WTC11 (cell line): ENCODE data around the gene SHF. TPM values are rescaled to one million over a fixed set of nuclear protein-coding genes. Genes with fewer than 3 reads are reported as not detected.

ENCODE experiments used
- ATF1 ChIP-seq: sonication (generic); formaldehyde crosslinking; IDR thresholded peaks from 2 replicates; pipeline ENCODE4 v1.8.1; 2023; ENCODE audit warnings: mild to moderate bottlenecking, moderate library complexity, missing genetic modification reagents
- CBFB ChIP-seq: sonication (generic); formaldehyde crosslinking; IDR thresholded peaks from 2 replicates; pipeline ENCODE4 v1.8.1; 2022; ENCODE audit warnings: mild to moderate bottlenecking, low read depth, missing genetic modification reagents
- CDX4 ChIP-seq: fragments of 250-450 bp; sonication (Bioruptor Pico); IDR thresholded peaks from 2 replicates; pipeline ENCODE4 v1.9.0; 2021; ENCODE audit warnings: moderate library complexity, mild to moderate bottlenecking, inconsistent platforms, borderline replicate concordance
- E2F4 ChIP-seq: sonication (generic); formaldehyde crosslinking; IDR thresholded peaks from 2 replicates; pipeline ENCODE4 v1.8.1; 2022; ENCODE audit warnings: low read depth, mild to moderate bottlenecking, moderate library complexity, missing genetic modification reagents, borderline replicate concordance
- E2F5 ChIP-seq: sonication (generic); formaldehyde crosslinking; IDR thresholded peaks from 2 replicates; pipeline ENCODE4 v1.8.1; 2022; ENCODE audit warnings: mild to moderate bottlenecking, moderate library complexity, missing genetic modification reagents
- ESRRA ChIP-seq: sonication (generic); formaldehyde crosslinking; IDR thresholded peaks from 2 replicates; pipeline ENCODE4 v1.8.1; 2022; ENCODE audit warnings: mild to moderate bottlenecking, missing genetic modification reagents, borderline replicate concordance
- ETV6 ChIP-seq: sonication (generic); formaldehyde crosslinking; IDR thresholded peaks from 2 replicates; pipeline ENCODE4 v1.8.1; 2022; ENCODE audit warnings: mild to moderate bottlenecking, missing genetic modification reagents
- FOXJ3 ChIP-seq: sonication (generic); formaldehyde crosslinking; IDR thresholded peaks from 2 replicates; pipeline ENCODE4 v1.9.0; 2021; ENCODE audit warnings: missing genetic modification reagents, mild to moderate bottlenecking, borderline replicate concordance
- FOXP4 ChIP-seq: sonication (generic); formaldehyde crosslinking; IDR thresholded peaks from 2 replicates; pipeline ENCODE4 v1.8.0; 2022; ENCODE audit warnings: mild to moderate bottlenecking, missing genetic modification reagents
- GABPB1 ChIP-seq: sonication (generic); formaldehyde crosslinking; IDR thresholded peaks from 2 replicates; pipeline ENCODE4 v1.8.1; 2023; ENCODE audit warnings: mild to moderate bottlenecking, missing genetic modification reagents
- GRHL2 ChIP-seq: fragments of 250-450 bp; sonication (Bioruptor Pico); IDR thresholded peaks from 2 replicates; pipeline ENCODE4 v1.8.0; 2022; ENCODE audit warnings: mild to moderate bottlenecking, moderate library complexity; ENCODE audit not compliant: insufficient replicate concordance, severe bottlenecking
- KAT7 ChIP-seq: sonication (generic); formaldehyde crosslinking; IDR thresholded peaks from 2 replicates; pipeline ENCODE4 v1.8.1; 2023; ENCODE audit warnings: missing genetic modification reagents, mild to moderate bottlenecking, borderline replicate concordance
- MYBL2 ChIP-seq: sonication (generic); formaldehyde crosslinking; IDR thresholded peaks from 2 replicates; pipeline ENCODE4 v1.8.1; 2023; ENCODE audit warnings: mild to moderate bottlenecking, moderate library complexity, missing genetic modification reagents
- NFE2L1 ChIP-seq: sonication (generic); formaldehyde crosslinking; IDR thresholded peaks from 2 replicates; pipeline ENCODE4 v1.8.1; 2023; ENCODE audit warnings: missing genetic modification reagents
- NR2C2 ChIP-seq: sonication (generic); formaldehyde crosslinking; IDR thresholded peaks from 2 replicates; pipeline ENCODE4 v1.8.0; 2022; ENCODE audit warnings: mild to moderate bottlenecking, missing genetic modification reagents
- SMAD4 ChIP-seq: sonication (generic); formaldehyde crosslinking; IDR thresholded peaks from 2 replicates; pipeline ENCODE4 v1.8.0; 2022; ENCODE audit warnings: mild to moderate bottlenecking, missing genetic modification reagents
- SP1 ChIP-seq: sonication (generic); formaldehyde crosslinking; conservative IDR thresholded peaks from 2 replicates; pipeline ENCODE4 v1.8.1; 2022; ENCODE audit warnings: missing genetic modification reagents
- STAT6 ChIP-seq: sonication (generic); formaldehyde crosslinking; conservative IDR thresholded peaks from 2 replicates; pipeline ENCODE4 v1.8.1; 2023; ENCODE audit warnings: mild to moderate bottlenecking, low read depth, missing genetic modification reagents, moderate library complexity
- TCF7 ChIP-seq: sonication (generic); formaldehyde crosslinking; IDR thresholded peaks from 2 replicates; pipeline ENCODE4 v1.8.0; 2022; ENCODE audit warnings: mild to moderate bottlenecking, low read depth, missing genetic modification reagents, moderate library complexity
- TEAD1 ChIP-seq: sonication (generic); formaldehyde crosslinking; IDR thresholded peaks from 2 replicates; pipeline ENCODE4 v1.8.0; 2022; ENCODE audit warnings: mild to moderate bottlenecking, missing genetic modification reagents
- ZNF121 ChIP-seq: sonication (generic); formaldehyde crosslinking; IDR thresholded peaks from 2 replicates; pipeline ENCODE4 v1.8.0; 2023; ENCODE audit warnings: missing genetic modification reagents
- ZNF138 ChIP-seq: sonication (generic); formaldehyde crosslinking; conservative IDR thresholded peaks from 2 replicates; pipeline ENCODE4 v1.8.1; 2022; ENCODE audit warnings: mild to moderate bottlenecking, moderate library complexity, missing genetic modification reagents
- ZNF219 ChIP-seq: sonication (generic); formaldehyde crosslinking; IDR thresholded peaks from 2 replicates; pipeline ENCODE4 v1.8.0; 2023; ENCODE audit warnings: missing genetic modification reagents, mild to moderate bottlenecking, borderline replicate concordance
- ZNF232 ChIP-seq: sonication (generic); formaldehyde crosslinking; IDR thresholded peaks from 2 replicates; pipeline ENCODE4 v1.8.0; 2022; ENCODE audit warnings: mild to moderate bottlenecking, missing genetic modification reagents
- ZNF396 ChIP-seq: fragments of 250-450 bp; sonication (Bioruptor Pico); IDR thresholded peaks from 2 replicates; pipeline ENCODE4 v1.8.0; 2021; ENCODE audit warnings: mild to moderate bottlenecking, moderate library complexity, borderline replicate concordance
- ZNF423 ChIP-seq: fragments of 250-450 bp; sonication (Bioruptor Pico); IDR thresholded peaks from 2 replicates; pipeline ENCODE4 v2.1.2; 2022; ENCODE audit warnings: mild to moderate bottlenecking, moderate library complexity
- total RNA-seq: library from RNA; stranded (reverse); gene quantifications from 3 replicates; pipeline ENCODE4 v1.2.3, GENCODE V29; 2021
- TF ChIP-seq, protein P1 (sequence below): sonication (generic); formaldehyde crosslinking; IDR thresholded peaks from 2 replicates; pipeline ENCODE4 v1.8.1; 2023; ENCODE audit warnings: mild to moderate bottlenecking, missing genetic modification reagents, moderate library complexity
- TF ChIP-seq, protein P2 (sequence below): sonication (generic); formaldehyde crosslinking; IDR thresholded peaks from 2 replicates; pipeline ENCODE4 v1.8.1; 2023; ENCODE audit warnings: mild to moderate bottlenecking, moderate library complexity, missing genetic modification reagents
- TF ChIP-seq, protein P3 (sequence below): fragments of 250-450 bp; sonication (Bioruptor Pico); IDR thresholded peaks from 2 replicates; pipeline ENCODE4 v1.9.0; 2021; ENCODE audit warnings: mild to moderate bottlenecking

SHF gene
- total RNA-seq, 1 experiment from 2014 or later = 30.6 TPM

- peak; percentile 83; the same call in 1 of the 2 replicates for TF ChIP-seq E2F5
- TF ChIP-seq NR2C2 = no peak
- TF ChIP-seq ZNF138 (CRISPR knock-in tag) = no peak
- no peak for TF ChIP-seq MYBL2 (CRISPR knock-in tag)
- TF ChIP-seq CBFB (CRISPR knock-in tag) = no peak
- peak; percentile 64; the same call in 1 of the 2 replicates for TF ChIP-seq TEAD1 (CRISPR knock-in tag)
- TF ChIP-seq TCF7 (CRISPR knock-in tag) = no peak
- no peak for TF ChIP-seq SMAD4
- 0 out of 2 replicates have a peak, but pooled peaks have one; percentile 47 for TF ChIP-seq KAT7 (CRISPR knock-in tag)
- TF ChIP-seq CDX4 = no peak
- TF ChIP-seq, protein P1, sequence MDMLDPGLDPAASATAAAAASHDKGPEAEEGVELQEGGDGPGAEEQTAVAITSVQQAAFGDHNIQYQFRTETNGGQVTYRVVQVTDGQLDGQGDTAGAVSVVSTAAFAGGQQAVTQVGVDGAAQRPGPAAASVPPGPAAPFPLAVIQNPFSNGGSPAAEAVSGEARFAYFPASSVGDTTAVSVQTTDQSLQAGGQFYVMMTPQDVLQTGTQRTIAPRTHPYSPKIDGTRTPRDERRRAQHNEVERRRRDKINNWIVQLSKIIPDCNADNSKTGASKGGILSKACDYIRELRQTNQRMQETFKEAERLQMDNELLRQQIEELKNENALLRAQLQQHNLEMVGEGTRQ (CRISPR knock-in tag) = peak; percentile 47
- TF ChIP-seq, protein P2, sequence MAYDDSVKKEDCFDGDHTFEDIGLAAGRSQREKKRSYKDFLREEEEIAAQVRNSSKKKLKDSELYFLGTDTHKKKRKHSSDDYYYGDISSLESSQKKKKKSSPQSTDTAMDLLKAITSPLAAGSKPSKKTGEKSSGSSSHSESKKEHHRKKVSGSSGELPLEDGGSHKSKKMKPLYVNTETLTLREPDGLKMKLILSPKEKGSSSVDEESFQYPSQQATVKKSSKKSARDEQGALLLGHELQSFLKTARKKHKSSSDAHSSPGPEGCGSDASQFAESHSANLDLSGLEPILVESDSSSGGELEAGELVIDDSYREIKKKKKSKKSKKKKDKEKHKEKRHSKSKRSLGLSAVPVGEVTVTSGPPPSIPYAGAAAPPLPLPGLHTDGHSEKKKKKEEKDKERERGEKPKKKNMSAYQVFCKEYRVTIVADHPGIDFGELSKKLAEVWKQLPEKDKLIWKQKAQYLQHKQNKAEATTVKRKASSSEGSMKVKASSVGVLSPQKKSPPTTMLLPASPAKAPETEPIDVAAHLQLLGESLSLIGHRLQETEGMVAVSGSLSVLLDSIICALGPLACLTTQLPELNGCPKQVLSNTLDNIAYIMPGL = peak; percentile 73
- no peak for TF ChIP-seq ESRRA (CRISPR knock-in tag)
- peak; percentile 81; the same call in 1 of the 2 replicates for TF ChIP-seq FOXP4 (CRISPR knock-in tag)
- TF ChIP-seq, protein P3, sequence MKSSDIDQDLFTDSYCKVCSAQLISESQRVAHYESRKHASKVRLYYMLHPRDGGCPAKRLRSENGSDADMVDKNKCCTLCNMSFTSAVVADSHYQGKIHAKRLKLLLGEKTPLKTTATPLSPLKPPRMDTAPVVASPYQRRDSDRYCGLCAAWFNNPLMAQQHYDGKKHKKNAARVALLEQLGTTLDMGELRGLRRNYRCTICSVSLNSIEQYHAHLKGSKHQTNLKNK = no peak
- no peak for TF ChIP-seq STAT6
- no peak for TF ChIP-seq GABPB1 (CRISPR knock-in tag)
- TF ChIP-seq ETV6 (CRISPR knock-in tag) = peak; percentile 73; the same call in 1 of the 2 replicates
- TF ChIP-seq ZNF121 (CRISPR knock-in tag) = no peak
- TF ChIP-seq SP1 (CRISPR knock-in tag) = no peak
- TF ChIP-seq ZNF396 (CRISPR knock-in tag) = no peak
- TF ChIP-seq GRHL2 (CRISPR knock-in tag) = no peak
- TF ChIP-seq ATF1 = no peak
- no peak for TF ChIP-seq NFE2L1 (CRISPR knock-in tag)
- no peak for TF ChIP-seq ZNF219 (CRISPR knock-in tag)
- TF ChIP-seq FOXJ3 (CRISPR knock-in tag) = no peak
- TF ChIP-seq ZNF232 (CRISPR knock-in tag) = no peak
- TF ChIP-seq E2F4 (CRISPR knock-in tag) = no peak
- no peak for TF ChIP-seq ZNF423 (CRISPR knock-in tag)
Measured at GRCh38 chr15:45134682-45135604, 52.8 kb downstream of the SHF start (continued).
